Epidermal melanocyte (primary cell): ENCODE data around the gene FNDC7.
"Not testable (repeated sequence)": the region's sequence is repeated elsewhere in the genome, so short reads cannot be mapped to it uniquely, and the experiment has no call there.

Experiments
- DNase-seq: peaks from one replicate; pipeline ENCODE4 v3.0.0; 2011; ENCODE audit warnings: low spot score; ENCODE audit not compliant: insufficient read length

Gene FNDC7

GRCh38 chr1:108712606-108713150 lies at the start of gene FNDC7:
Gene FNDC7, plus strand, starts transcription at chr1:108712908. Its CDS starts 26 bp downstream, at chr1:108712934.
- no peak for DNase-seq

- no peak for DNase-seq
These were observed 49.6 kb upstream of the FNDC7 start for GRCh38 chr1:108663074-108663473.

- no peak for DNase-seq
These were observed 48.2 kb upstream of the FNDC7 start for GRCh38 chr1:108664481-108664880.

GRCh38 chr1:108665067-108665466 lies 47.6 kb upstream of the FNDC7 start:
- DNase-seq, result no peak

GRCh38 chr1:108665771-108666170 lies 46.9 kb upstream of the FNDC7 start:
- no peak for DNase-seq

GRCh38 chr1:108667422-108667821 lies 45.3 kb upstream of the FNDC7 start:
- not testable (repeated sequence) for DNase-seq

GRCh38 chr1:108668777-108669176 lies 43.9 kb upstream of the FNDC7 start:
- no peak for DNase-seq

- DNase-seq, result no peak
These were observed 43.0 kb upstream of the FNDC7 start for GRCh38 chr1:108669679-108670078.

GRCh38 chr1:108670131-108670773 lies 42.5 kb upstream of the FNDC7 start:
- DNase-seq, result no peak

GRCh38 chr1:108671143-108671542 lies 41.6 kb upstream of the FNDC7 start:
- DNase-seq, result no peak

- no peak for DNase-seq
These were observed 34.0 kb upstream of the FNDC7 start for GRCh38 chr1:108678706-108679105.

- DNase-seq, result no peak
These were observed 33.0 kb upstream of the FNDC7 start for GRCh38 chr1:108679586-108680213.

GRCh38 chr1:108681701-108682100 lies 31.0 kb upstream of the FNDC7 start:
- DNase-seq, result not testable (repeated sequence)

GRCh38 chr1:108685529-108685928 lies 27.2 kb upstream of the FNDC7 start:
- DNase-seq, result no peak

- no peak for DNase-seq
These were observed 25.9 kb upstream of the FNDC7 start for GRCh38 chr1:108686614-108687313.

GRCh38 chr1:108691128-108691941 lies 21.4 kb upstream of the FNDC7 start:
- no peak for DNase-seq

- DNase-seq, result peak; percentile 87
These were observed 20.6 kb upstream of the FNDC7 start, which contains the start of gene PRPF38B for GRCh38 chr1:108691942-108692723. Gene PRPF38B, plus strand, starts transcription at chr1:108692310. Its CDS starts 282 bp downstream, at chr1:108692592.

- peak; percentile 45 for DNase-seq
These were observed 19.7 kb upstream of the FNDC7 start for GRCh38 chr1:108692724-108693655.

GRCh38 chr1:108695535-108695934 lies 17.2 kb upstream of the FNDC7 start:
- DNase-seq, result no peak
